GM18499 (cell line): ENCODE measurements around the gene LAMC3.
"Not testable (repeated sequence)": the region's sequence is repeated elsewhere in the genome, so short reads cannot be mapped to it uniquely, and the experiment has no call there.

Source experiments
- ATAC-seq: cut with Tn5 transposase; IDR thresholded peaks from one replicate; pipeline ENCODE4 v1.9.1; 2021; ENCODE audit warnings: moderate number of reproducible peaks; ENCODE audit not compliant: insufficient read depth, unreplicated experiment

LAMC3 gene

DNA sequence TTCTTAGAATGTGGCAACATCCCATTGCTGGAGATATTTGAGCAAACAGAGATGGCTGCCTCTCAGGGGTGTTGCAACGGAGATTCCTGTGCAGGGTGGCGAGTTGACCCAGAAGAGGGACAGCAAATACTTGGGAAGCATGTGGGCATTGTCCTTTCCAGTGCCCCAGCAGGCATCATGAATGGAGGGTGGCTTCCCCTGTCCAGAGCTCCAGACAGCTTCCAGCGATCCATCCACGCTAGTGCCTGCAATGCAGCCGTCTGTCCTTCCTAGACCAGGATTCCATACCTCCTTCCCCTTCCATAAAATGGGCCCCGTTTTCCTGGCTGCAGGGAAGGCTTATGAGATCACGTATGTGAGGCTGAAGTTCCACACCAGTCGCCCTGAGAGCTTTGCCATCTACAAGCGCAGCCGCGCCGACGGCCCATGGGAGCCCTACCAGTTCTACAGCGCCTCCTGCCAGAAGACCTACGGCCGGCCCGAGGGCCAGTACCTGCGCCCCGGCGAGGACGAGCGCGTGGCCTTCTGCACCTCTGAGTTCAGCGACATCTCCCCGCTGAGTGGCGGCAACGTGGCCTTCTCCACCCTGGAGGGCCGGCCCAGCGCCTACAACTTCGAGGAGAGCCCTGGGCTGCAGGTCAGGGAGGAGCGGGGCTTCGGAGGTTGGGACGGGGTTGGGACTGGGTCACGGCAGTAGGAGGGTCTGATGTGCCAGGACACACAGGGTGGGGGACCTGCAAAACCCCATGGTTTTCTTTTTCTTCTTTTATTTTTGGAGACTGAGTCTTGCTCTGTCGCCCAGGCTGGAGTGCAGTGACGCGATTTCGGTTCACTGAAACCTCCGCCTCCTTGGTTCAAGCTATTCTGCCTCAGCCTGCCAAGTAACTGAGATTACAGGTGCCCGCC, 17.2 kb downstream of the LAMC3 start:
- ATAC-seq = no peak

GRCh38 chr9:131027048-131027871, 18.3 kb downstream of the LAMC3 start:
- no peak for ATAC-seq

- no peak for ATAC-seq
Measured at GRCh38 chr9:131027872-131028179, 18.9 kb downstream of the LAMC3 start.

GRCh38 chr9:131028221-131028884, 19.4 kb downstream of the LAMC3 start:
- ATAC-seq = no peak

- no peak for ATAC-seq
Measured at GRCh38 chr9:131028931-131029573, 20.1 kb downstream of the LAMC3 start.

- ATAC-seq = no peak
Measured at GRCh38 chr9:131029574-131029952, 20.6 kb downstream of the LAMC3 start.

- ATAC-seq = no peak
Measured at GRCh38 chr9:131030239-131031004, 21.4 kb downstream of the LAMC3 start.

- ATAC-seq = no peak
Measured at GRCh38 chr9:131031005-131031641, 22.1 kb downstream of the LAMC3 start.

DNA sequence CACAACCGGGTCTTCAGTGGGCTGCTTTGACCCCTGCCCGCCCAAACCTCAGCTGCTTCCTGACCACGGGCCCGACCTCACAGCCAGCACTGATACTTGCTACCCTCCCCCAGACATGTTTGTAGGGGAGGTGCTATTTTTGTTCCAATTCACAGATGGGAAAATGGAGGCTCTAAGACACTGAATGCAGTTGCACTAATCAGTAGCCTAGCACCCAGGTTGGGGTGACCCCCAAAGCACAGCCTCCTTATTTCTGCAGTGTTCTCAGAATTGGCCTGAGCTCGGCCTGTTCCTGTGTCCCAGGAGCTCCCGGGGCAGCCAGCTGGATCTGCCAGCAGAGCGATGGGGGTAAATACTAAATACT, 22.6 kb downstream of the LAMC3 start:
- no peak for ATAC-seq

- no peak for ATAC-seq
Measured at GRCh38 chr9:131032384-131032783, 23.4 kb downstream of the LAMC3 start.

DNA sequence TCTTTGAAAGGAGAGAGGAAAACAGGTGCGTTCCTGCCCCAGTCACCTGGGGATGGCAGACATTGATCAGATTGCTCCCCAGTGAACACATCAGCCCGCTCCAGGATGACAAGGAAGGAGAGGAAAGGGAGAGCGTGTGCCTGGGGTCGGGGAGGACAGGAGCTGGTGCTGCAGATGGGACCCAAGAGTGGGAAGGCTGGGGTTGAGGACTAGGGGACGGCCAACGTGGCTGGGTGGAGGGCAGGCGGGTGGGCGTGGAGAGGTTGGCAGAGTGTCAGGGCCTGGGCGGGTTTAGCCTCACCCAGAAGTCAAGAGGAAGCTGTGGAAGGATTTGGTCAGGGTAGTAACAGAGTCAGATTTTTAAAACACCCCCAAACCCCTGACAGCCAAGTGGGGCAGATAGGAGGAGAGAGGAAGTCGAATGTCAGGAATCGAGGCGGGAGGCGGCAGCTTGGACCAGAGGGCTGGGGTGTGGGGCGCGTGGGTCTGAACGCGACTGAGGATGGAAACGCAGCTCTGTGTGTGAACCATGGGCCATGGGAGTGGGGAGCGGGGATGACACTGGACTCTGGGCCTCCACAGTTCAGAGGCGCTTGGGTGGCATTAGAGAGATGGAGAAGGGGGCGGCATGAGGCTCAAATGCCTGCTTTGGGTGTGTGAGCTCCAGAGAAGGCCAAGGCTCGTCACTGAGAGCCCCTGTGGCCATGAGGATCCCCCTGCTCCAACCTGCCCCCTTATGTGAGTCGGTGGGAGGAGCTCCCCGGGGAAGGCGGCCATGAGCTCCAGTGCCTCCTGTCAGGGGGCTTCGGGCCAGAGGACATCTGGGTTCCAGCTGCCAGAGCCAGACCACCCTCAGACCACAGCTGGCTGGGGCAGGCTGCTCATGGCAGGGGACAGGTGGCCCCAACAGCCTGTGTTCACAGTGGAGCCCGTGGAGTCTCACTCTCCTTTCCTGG, 24.6 kb downstream of the LAMC3 start:
- no peak for ATAC-seq

GRCh38 chr9:131034268-131034667, 25.3 kb downstream of the LAMC3 start:
- ATAC-seq = no peak

DNA sequence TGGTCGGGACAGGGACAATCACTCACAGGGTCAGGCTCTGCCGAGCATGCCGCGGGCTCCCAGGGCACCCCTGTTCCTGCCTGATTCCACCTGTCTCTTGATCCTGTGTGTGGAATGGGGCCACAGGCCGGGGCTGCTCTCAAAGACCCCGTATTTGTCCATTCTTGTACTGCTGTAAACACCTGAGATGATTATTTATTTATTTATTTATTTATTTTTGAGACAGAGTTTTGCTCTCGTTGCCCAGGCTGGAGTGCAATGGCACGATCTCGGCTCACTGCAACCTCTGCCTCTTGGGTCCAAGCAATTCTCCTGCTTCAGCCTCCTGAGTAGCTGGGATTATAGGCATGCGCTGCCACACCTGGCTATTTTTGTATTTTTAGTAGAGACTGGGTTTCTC, 25.8 kb downstream of the LAMC3 start:
- ATAC-seq = not testable (repeated sequence)

- ATAC-seq = no peak
Measured at GRCh38 chr9:131035548-131035947, 26.6 kb downstream of the LAMC3 start.

GRCh38 chr9:131036071-131036470, 27.1 kb downstream of the LAMC3 start:
- no peak for ATAC-seq

GRCh38 chr9:131036529-131037334, 27.8 kb downstream of the LAMC3 start:
- no peak for ATAC-seq
